Liver (tissue), 9 donors: Measurements from ENCODE around the gene DYNLT2. TPM values are rescaled to one million over a fixed set of nuclear protein-coding genes. Genes with fewer than 3 reads are reported as not detected.

Experiments
- DNase-seq: peaks from one replicate; pipeline ENCODE4 v3.0.0-alpha.2; 2017; ENCODE audit warnings: low spot score
- H3K27ac ChIP-seq, 2 donors: one replicate each; pipeline ENCODE4 v1.7.0; 2013; ENCODE audit warnings: inconsistent platforms in 2 of 2, low read length in 2 of 2, control low read depth in 1 of 2, low read depth in 1 of 2, mild to moderate bottlenecking in 1 of 2
- H3K27me3 ChIP-seq, 4 donors: one replicate each; pipeline versions ENCODE4 v1.6.1 to v1.7.0; 2013; ENCODE audit warnings: low read length in 3 of 4, inconsistent platforms in 1 of 4, mild to moderate bottlenecking in 1 of 4, moderate library complexity in 1 of 4; ENCODE audit not compliant: control insufficient read depth in 4 of 4, insufficient read depth in 4 of 4
- H3K36me3 ChIP-seq, 4 donors: one replicate each; pipeline versions ENCODE4 v1.6.1 to v1.7.0; 2013; ENCODE audit warnings: low read length in 3 of 4, mild to moderate bottlenecking in 3 of 4, low read depth in 1 of 4, moderate library complexity in 1 of 4; ENCODE audit not compliant: control insufficient read depth in 4 of 4, insufficient read depth in 3 of 4
- H3K4me1 ChIP-seq, 4 donors: one replicate each; pipeline versions ENCODE4 v1.6.1 to v1.7.0; 2013; ENCODE audit warnings: low read length in 3 of 4, mild to moderate bottlenecking in 3 of 4, moderate library complexity in 1 of 4; ENCODE audit not compliant: control insufficient read depth in 4 of 4, insufficient read depth in 4 of 4
- H3K4me3 ChIP-seq, 3 donors: one replicate each; pipeline versions ENCODE4 v1.6.1 to v1.7.0; 2013; ENCODE audit warnings: low read length in 3 of 3, control low read depth in 1 of 3, low read depth in 1 of 3, mild to moderate bottlenecking in 1 of 3
- H3K9ac ChIP-seq, 2 donors: one replicate each; pipeline ENCODE4 v1.7.0; 2013; ENCODE audit warnings: low read length in 2 of 2, mild to moderate bottlenecking in 2 of 2, moderate library complexity in 2 of 2, control low read depth in 1 of 2, low read depth in 1 of 2
- H3K9me3 ChIP-seq, 4 donors: one replicate each; pipeline versions ENCODE4 v1.6.1 to v1.7.0; 2013; ENCODE audit warnings: low read length in 3 of 4; ENCODE audit not compliant: control insufficient read depth in 4 of 4
- EGR1 ChIP-seq, 2 donors: IDR thresholded peaks; 2 replicates each; pipeline ENCODE4 v1.6.1; 2016 to 2018; ENCODE audit warnings: antibody characterized with exemption in 2 of 2, low read depth in 2 of 2
- FOXA1 ChIP-seq: IDR thresholded peaks from 2 replicates; pipeline ENCODE4 v1.6.1; 2016; ENCODE audit warnings: antibody characterized with exemption
- FOXA2 ChIP-seq: IDR thresholded peaks from 2 replicates; pipeline ENCODE4 v1.6.1; 2016; ENCODE audit warnings: antibody characterized with exemption
- GABPA ChIP-seq, 2 donors: IDR thresholded peaks in 1 of 2; conservative IDR thresholded peaks in 1 of 2; 2 replicates each; pipeline ENCODE4 v1.6.1; 2016; ENCODE audit warnings: antibody characterized with exemption in 2 of 2, mild to moderate bottlenecking in 1 of 2, moderate library complexity in 1 of 2
- HNF4G ChIP-seq: IDR thresholded peaks from 2 replicates; pipeline ENCODE4 v1.6.1; 2016; ENCODE audit warnings: antibody characterized with exemption
- JUND ChIP-seq, 2 donors: IDR thresholded peaks; 2 replicates each; pipeline ENCODE4 v1.6.1; 2016; ENCODE audit warnings: antibody characterized with exemption in 2 of 2
- NR2F2 ChIP-seq: IDR thresholded peaks from 2 replicates; pipeline ENCODE4 v1.6.1; 2016; ENCODE audit warnings: antibody characterized with exemption
- RAD21 ChIP-seq, 2 donors: IDR thresholded peaks; 2 replicates each; pipeline ENCODE4 v1.6.1; 2016; ENCODE audit warnings: antibody characterized with exemption in 2 of 2, mild to moderate bottlenecking in 2 of 2
- SP1 ChIP-seq: IDR thresholded peaks from 2 replicates; pipeline ENCODE4 v1.6.1; 2018; ENCODE audit warnings: antibody characterized with exemption, mild to moderate bottlenecking
- TAF1 ChIP-seq: conservative IDR thresholded peaks from 2 replicates; pipeline ENCODE4 v1.6.1; 2016; ENCODE audit warnings: antibody characterized with exemption, mild to moderate bottlenecking
- WGBS: extraction: QIAGEN DNeasy Blood & Tissue Kit; methylation state at CpG from one replicate; pipeline ENCODE4 v1.1.7; 2013; 5-methylcytosine and 5-hydroxymethylcytosine counted together
- polyA plus RNA-seq, 2 donors: library from polyadenylated mRNA; stranded (reverse) in 1 of 2; unstranded in 1 of 2; fragments of 200-250 nt in 1 of 2; fragments of >200 nt in 1 of 2; fragmentation: Nextera tagmentation in 1 of 2; extraction: Ambion mirVana in 1 of 2; gene quantifications; one replicate each; pipeline versions ENCODE4 v1.2.1 to v1.2.3, GENCODE V29; 2013 to 2015
- total RNA-seq, 2 donors: library from RNA; depleted of rRNA; stranded (reverse); fragments of >200 nt; gene quantifications; one replicate each; pipeline ENCODE4 v1.2.3, GENCODE V29; 2014
- TF ChIP-seq, protein P1 (sequence below): fragments of 150-350 bp; IDR thresholded peaks from 2 replicates; pipeline ENCODE4 v1.5.1; 2017; ENCODE audit warnings: improper control_type of control experiment, low read depth, low read length; ENCODE audit not compliant: missing input control
- TF ChIP-seq, protein P2 (sequence below): IDR thresholded peaks from 2 replicates; pipeline ENCODE4 v1.6.1; 2016; ENCODE audit warnings: antibody characterized with exemption, mild to moderate bottlenecking
- TF ChIP-seq, protein P3 (sequence below): IDR thresholded peaks from 2 replicates; pipeline ENCODE4 v1.6.1; 2016; ENCODE audit warnings: antibody characterized with exemption
- TF ChIP-seq, protein P4 (sequence below): IDR thresholded peaks from 2 replicates; pipeline ENCODE4 v1.6.1; 2016; ENCODE audit warnings: antibody characterized with exemption
- donor health status: healthy.
- donor health status: healthy.
- donor health status: healthy.
- donor health status: healthy.
- donor health status: healthy.

The DYNLT2 gene
- total and polyA plus RNA-seq, 4 donors = 0.37 to 2.3 (median 1.2) TPM

DNA sequence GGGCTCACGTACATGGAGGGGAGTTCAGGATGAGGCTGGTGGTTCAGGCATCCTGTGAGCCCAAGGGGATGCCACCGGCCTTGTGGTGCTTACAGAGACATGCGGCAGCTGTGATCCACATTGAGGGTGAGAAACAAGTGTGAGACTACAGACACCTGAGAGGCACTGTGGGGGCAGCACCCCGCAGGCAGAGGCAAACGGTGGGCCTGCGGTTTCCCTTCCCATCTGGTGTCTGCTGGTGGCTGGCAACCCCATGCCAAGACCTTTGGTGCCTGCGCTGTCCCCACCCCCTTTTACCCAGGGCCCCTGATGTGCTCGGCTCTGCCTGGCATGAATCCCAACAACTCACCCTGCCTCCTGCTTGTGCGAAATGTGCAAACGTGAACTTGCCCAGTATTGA is 42.0 kb upstream of the DYNLT2 start:
- DNase-seq = peak; percentile 27
- no peak overlapping the region for H3K9ac ChIP-seq
- no peak for TF ChIP-seq RAD21 (IDR thresholded peaks at IDR 0.05)
- no peak for TF ChIP-seq FOXA1
- TF ChIP-seq, protein P1, sequence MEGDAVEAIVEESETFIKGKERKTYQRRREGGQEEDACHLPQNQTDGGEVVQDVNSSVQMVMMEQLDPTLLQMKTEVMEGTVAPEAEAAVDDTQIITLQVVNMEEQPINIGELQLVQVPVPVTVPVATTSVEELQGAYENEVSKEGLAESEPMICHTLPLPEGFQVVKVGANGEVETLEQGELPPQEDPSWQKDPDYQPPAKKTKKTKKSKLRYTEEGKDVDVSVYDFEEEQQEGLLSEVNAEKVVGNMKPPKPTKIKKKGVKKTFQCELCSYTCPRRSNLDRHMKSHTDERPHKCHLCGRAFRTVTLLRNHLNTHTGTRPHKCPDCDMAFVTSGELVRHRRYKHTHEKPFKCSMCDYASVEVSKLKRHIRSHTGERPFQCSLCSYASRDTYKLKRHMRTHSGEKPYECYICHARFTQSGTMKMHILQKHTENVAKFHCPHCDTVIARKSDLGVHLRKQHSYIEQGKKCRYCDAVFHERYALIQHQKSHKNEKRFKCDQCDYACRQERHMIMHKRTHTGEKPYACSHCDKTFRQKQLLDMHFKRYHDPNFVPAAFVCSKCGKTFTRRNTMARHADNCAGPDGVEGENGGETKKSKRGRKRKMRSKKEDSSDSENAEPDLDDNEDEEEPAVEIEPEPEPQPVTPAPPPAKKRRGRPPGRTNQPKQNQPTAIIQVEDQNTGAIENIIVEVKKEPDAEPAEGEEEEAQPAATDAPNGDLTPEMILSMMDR = no peak
- TF ChIP-seq GABPA (IDR thresholded peaks at IDR 0.05 in 1 of 2, conservative IDR thresholded peaks at IDR 0.05 in 1 of 2) = no peak
- no peak for TF ChIP-seq JUND (IDR thresholded peaks at IDR 0.05)
- TF ChIP-seq TAF1 = no peak
- no peak for TF ChIP-seq FOXA2
- TF ChIP-seq, protein P2, sequence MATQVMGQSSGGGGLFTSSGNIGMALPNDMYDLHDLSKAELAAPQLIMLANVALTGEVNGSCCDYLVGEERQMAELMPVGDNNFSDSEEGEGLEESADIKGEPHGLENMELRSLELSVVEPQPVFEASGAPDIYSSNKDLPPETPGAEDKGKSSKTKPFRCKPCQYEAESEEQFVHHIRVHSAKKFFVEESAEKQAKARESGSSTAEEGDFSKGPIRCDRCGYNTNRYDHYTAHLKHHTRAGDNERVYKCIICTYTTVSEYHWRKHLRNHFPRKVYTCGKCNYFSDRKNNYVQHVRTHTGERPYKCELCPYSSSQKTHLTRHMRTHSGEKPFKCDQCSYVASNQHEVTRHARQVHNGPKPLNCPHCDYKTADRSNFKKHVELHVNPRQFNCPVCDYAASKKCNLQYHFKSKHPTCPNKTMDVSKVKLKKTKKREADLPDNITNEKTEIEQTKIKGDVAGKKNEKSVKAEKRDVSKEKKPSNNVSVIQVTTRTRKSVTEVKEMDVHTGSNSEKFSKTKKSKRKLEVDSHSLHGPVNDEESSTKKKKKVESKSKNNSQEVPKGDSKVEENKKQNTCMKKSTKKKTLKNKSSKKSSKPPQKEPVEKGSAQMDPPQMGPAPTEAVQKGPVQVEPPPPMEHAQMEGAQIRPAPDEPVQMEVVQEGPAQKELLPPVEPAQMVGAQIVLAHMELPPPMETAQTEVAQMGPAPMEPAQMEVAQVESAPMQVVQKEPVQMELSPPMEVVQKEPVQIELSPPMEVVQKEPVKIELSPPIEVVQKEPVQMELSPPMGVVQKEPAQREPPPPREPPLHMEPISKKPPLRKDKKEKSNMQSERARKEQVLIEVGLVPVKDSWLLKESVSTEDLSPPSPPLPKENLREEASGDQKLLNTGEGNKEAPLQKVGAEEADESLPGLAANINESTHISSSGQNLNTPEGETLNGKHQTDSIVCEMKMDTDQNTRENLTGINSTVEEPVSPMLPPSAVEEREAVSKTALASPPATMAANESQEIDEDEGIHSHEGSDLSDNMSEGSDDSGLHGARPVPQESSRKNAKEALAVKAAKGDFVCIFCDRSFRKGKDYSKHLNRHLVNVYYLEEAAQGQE = no peak
- no peaks in the 10 kb centered on the region for H3K27me3 ChIP-seq
- H3K9me3 ChIP-seq = no peaks in the 10 kb centered on the region
- no peaks in the 10 kb centered on the region for H3K36me3 ChIP-seq
- H3K4me3 ChIP-seq = no peak overlapping the region
- WGBS = 91% methylated on average over 10 of the region's 10 CpGs
- H3K4me1 ChIP-seq = peaks cover 4 to 30% (median 23%) of the 10 kb centered on the region in 4 donors
- H3K27ac ChIP-seq = no peak overlapping the region

DNA sequence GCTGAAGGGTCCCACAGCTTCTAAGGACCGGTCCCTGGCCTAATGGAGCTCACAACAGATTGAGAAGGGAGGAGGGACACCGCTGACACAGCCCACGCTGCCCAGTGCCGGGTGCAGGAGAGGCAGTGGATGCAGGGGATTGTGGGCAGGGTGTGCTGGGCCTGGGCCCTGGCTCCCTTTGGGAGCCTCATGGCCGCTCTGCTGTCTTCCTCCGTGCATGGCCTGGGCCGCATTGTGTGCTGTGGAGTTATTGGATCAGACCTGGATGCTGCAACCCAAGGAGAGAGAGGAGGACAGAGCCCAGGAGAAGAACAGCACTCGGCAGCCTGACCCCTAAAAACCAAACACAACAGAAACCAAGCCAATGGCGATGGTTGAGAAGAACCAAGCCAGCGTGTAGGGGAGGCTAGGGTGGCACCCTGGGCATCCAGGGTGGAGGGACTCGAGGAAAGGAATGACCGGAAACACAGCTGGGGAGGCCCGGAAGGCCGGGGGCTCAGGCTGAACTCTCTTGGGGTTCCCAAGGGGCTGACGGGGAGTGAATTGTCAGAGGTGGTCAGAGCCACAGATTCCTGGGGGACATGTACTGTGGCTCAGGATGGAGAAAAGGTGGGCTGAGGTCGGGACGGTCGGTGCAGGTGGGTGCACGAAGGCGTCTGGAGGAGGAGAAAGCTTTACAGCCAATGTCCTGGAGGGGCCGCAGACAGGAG is 41.1 kb upstream of the DYNLT2 start:
- TF ChIP-seq EGR1 (IDR thresholded peaks at IDR 0.05; ENCODE audit: low read depth in 2 of 2) (no peak), SP1 (no peak), GABPA (IDR thresholded peaks at IDR 0.05 in 1 of 2, conservative IDR thresholded peaks at IDR 0.05 in 1 of 2) (no peak)
- TF ChIP-seq, protein P3, sequence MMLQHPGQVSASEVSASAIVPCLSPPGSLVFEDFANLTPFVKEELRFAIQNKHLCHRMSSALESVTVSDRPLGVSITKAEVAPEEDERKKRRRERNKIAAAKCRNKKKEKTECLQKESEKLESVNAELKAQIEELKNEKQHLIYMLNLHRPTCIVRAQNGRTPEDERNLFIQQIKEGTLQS = no peak
- H3K27ac ChIP-seq = no peak overlapping the region
- WGBS = 97% methylated on average over 21 of the region's 21 CpGs
- no peaks in the 10 kb centered on the region for H3K27me3 ChIP-seq
- H3K4me1 ChIP-seq = peaks cover 4 to 30% (median 23%) of the 10 kb centered on the region in 4 donors
- no peaks in the 10 kb centered on the region for H3K9me3 ChIP-seq
- H3K9ac ChIP-seq = no peak overlapping the region
- no peaks in the 10 kb centered on the region for H3K36me3 ChIP-seq
- H3K4me3 ChIP-seq = no peak overlapping the region
- peak; percentile 16 for DNase-seq

DNA sequence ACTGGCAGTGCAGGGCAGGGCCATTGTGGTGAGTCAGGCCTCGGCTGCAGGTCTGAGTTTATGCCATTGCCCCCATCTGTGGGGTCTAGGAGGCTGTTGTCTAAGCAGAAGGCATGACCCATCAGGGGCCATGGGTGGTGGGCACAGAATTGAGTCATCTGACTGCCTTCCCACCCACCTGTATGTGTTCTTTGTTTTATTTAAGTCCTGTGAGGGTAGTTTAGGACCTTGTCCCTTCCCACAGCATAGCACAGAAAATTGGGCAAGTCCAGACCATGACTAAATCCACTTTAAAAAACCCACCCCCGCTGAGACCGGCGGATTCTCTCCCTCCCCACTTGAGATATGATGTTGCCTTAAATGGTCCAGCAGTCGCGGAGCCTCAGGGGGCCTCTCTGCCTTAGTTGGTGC is 40.4 kb upstream of the DYNLT2 start:
- Histone ChIP-seq H3K9me3 (no peaks in the 10 kb centered on the region), H3K4me1 (peaks cover 4 to 30% (median 23%) of the 10 kb centered on the region in 4 donors), H3K36me3 (no peaks in the 10 kb centered on the region), H3K27ac (no peak overlapping the region), H3K27me3 (no peaks in the 10 kb centered on the region), H3K4me3 (no peak overlapping the region), H3K9ac (peak overlapping the region in 1 of 2 donors; percentile 19)
- WGBS = 86% methylated on average over 6 of the region's 6 CpGs
- DNase-seq = peak; percentile 13
- TF ChIP-seq JUND (IDR thresholded peaks at IDR 0.05) = no peak
- no peak for TF ChIP-seq EGR1 (IDR thresholded peaks at IDR 0.05; ENCODE audit: low read depth in 2 of 2)
- no peak for TF ChIP-seq RAD21 (IDR thresholded peaks at IDR 0.05)
- TF ChIP-seq SP1 = no peak
- TF ChIP-seq HNF4G = no peak
- TF ChIP-seq, protein P1 = no peak
- TF ChIP-seq FOXA1 = no peak
- TF ChIP-seq, protein P2 = no peak
- no peak for TF ChIP-seq NR2F2
- TF ChIP-seq, protein P4, sequence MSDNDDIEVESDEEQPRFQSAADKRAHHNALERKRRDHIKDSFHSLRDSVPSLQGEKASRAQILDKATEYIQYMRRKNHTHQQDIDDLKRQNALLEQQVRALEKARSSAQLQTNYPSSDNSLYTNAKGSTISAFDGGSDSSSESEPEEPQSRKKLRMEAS = no peak
